SU-DHL-6 (cell line): ENCODE results near the gene RASA1.

Source experiments
- H2AFZ ChIP-seq: fragments of 200-600 bp; sonication (generic); 2 replicates; pipeline ENCODE4 v1.6.1; 2014; ENCODE audit warnings: low read depth, mild to moderate bottlenecking, moderate library complexity, mixed read lengths, antibody characterized with exemption, low read length; ENCODE audit not compliant: severe bottlenecking
- H3F3A ChIP-seq: fragments of 200-600 bp; shearing (Covaris generic); 2 replicates; pipeline ENCODE4 v1.6.0; 2016; ENCODE audit warnings: antibody characterized with exemption, mild to moderate bottlenecking; ENCODE audit not compliant: insufficient read depth
- H3K27ac ChIP-seq: fragments of 200-600 bp; sonication (generic); 2 replicates; pipeline ENCODE4 v1.5.1; 2016; ENCODE audit warnings: low read depth, mild to moderate bottlenecking, low read length, moderate library complexity, mixed read lengths
- H3K27me3 ChIP-seq: fragments of 200-600 bp; sonication (generic), shearing (Covaris generic); 2 replicates; pipeline ENCODE4 v1.6.0; 2014; ENCODE audit warnings: mild to moderate bottlenecking, low read length
- H3K36me3 ChIP-seq: fragments of 200-600 bp; sonication (generic); 2 replicates; pipeline ENCODE4 v1.6.1; 2014; ENCODE audit warnings: mild to moderate bottlenecking, low read length, mixed read lengths
- H3K4me2 ChIP-seq: fragments of 300-600, 200-600 bp; shearing (Covaris generic), sonication (generic); 2 replicates; pipeline ENCODE4 v1.6.0; 2014; ENCODE audit warnings: low read length, low read depth, mild to moderate bottlenecking; ENCODE audit not compliant: poor library complexity, severe bottlenecking
- H3K4me3 ChIP-seq: fragments of 200-600 bp; sonication (generic); 2 replicates; pipeline ENCODE4 v1.5.1; 2014; ENCODE audit warnings: antibody characterized with exemption, low read length, mild to moderate bottlenecking, mixed read lengths; ENCODE audit not compliant: insufficient read depth, poor library complexity, severe bottlenecking
- H3K79me2 ChIP-seq: fragments of 200-600 bp; sonication (generic); 2 replicates; pipeline ENCODE4 v1.6.1; 2014; ENCODE audit warnings: mild to moderate bottlenecking, low read length, moderate library complexity; ENCODE audit not compliant: insufficient read depth
- H3K9ac ChIP-seq: fragments of 200-600 bp; sonication (generic); 2 replicates; pipeline ENCODE4 v1.7.0; 2014; ENCODE audit warnings: mild to moderate bottlenecking, low read length
- H3K9me2 ChIP-seq: fragments of 200-600 bp; sonication (generic); replicated peaks from 2 replicates; pipeline ENCODE4 v1.6.1; 2014; ENCODE audit warnings: low read length; ENCODE audit not compliant: insufficient read depth
- H3K9me3 ChIP-seq: fragments of 200-600 bp; sonication (generic); 2 replicates; pipeline ENCODE4 v1.6.1; 2014; ENCODE audit warnings: low read length, mixed read lengths; ENCODE audit not compliant: insufficient read depth
- H4K20me1 ChIP-seq: fragments of 200-600 bp; sonication (generic); 2 replicates; pipeline ENCODE4 v1.6.1; 2014; ENCODE audit warnings: low read depth, mild to moderate bottlenecking, antibody characterized with exemption, low read length, moderate library complexity, mixed read lengths
- EZH2phosphoT487 ChIP-seq: fragments of 200-600 bp; sonication (generic), shearing (Covaris generic); conservative IDR thresholded peaks from 2 replicates; pipeline ENCODE4 v1.6.1; 2018; ENCODE audit warnings: mild to moderate bottlenecking, antibody characterized with exemption, low read length, moderate library complexity, mixed read lengths
- TF ChIP-seq, protein P1 (sequence below): fragments of 200-600 bp; sonication (generic); IDR thresholded peaks from one replicate; pipeline ENCODE4 v1.5.1; 2017; ENCODE audit warnings: antibody characterized with exemption, mild to moderate bottlenecking, low read length, moderate library complexity; ENCODE audit not compliant: insufficient read depth, poor library complexity, severe bottlenecking

The RASA1 gene

DNA sequence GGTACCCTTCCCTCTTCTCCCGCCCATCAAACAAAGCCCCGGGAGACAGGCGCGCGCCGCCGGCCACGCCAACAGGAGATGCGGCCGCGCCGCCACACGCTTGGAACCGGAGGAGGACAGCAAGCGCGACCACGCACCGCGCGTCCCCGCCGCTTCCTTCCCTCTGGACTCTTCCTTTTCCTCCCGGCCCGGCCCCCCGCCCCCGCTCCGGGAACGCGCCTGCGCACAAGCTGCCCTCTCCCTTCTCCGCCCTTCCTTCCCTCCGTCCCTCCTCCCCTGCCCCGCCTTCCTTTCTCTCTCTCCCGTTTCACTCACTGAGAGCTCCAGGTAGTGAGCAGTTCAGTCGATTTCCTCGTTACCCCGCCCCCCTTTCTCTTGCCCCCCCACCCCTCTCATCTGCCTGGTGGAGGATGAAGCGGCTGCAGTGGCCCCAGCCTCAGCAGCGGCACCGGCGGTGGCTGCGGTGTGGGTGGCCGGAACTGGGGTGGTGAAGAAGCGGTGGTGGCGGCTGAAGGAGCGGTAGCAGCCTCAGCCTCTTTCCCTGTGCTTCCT lies at the start of gene RASA1:
Gene RASA1 (plus strand): TSS at position 310 of the 552 bp plus-strand sequence. CDS start 569 bp downstream, outside the sequence.
- H3K36me3 ChIP-seq = no peaks in the 10 kb centered on the region
- H2AFZ ChIP-seq = peak within 1 kb of the TSS; percentile 98
- H3K27me3 ChIP-seq = no peaks in the 10 kb centered on the region
- no peaks in the 10 kb centered on the region for H3F3A ChIP-seq
- peaks cover 38% of the 10 kb centered on the region for H3K79me2 ChIP-seq
- H3K27ac ChIP-seq = peak within 1 kb of the TSS; percentile 74
- no peaks in the 10 kb centered on the region for H3K9me2 ChIP-seq
- H3K9ac ChIP-seq = peak within 1 kb of the TSS; percentile 84
- H4K20me1 ChIP-seq = no peaks in the 10 kb centered on the region; the same call in 1 of the 2 replicates
- peak within 1 kb of the TSS; percentile 94 for H3K4me2 ChIP-seq
- TF ChIP-seq, protein P1, sequence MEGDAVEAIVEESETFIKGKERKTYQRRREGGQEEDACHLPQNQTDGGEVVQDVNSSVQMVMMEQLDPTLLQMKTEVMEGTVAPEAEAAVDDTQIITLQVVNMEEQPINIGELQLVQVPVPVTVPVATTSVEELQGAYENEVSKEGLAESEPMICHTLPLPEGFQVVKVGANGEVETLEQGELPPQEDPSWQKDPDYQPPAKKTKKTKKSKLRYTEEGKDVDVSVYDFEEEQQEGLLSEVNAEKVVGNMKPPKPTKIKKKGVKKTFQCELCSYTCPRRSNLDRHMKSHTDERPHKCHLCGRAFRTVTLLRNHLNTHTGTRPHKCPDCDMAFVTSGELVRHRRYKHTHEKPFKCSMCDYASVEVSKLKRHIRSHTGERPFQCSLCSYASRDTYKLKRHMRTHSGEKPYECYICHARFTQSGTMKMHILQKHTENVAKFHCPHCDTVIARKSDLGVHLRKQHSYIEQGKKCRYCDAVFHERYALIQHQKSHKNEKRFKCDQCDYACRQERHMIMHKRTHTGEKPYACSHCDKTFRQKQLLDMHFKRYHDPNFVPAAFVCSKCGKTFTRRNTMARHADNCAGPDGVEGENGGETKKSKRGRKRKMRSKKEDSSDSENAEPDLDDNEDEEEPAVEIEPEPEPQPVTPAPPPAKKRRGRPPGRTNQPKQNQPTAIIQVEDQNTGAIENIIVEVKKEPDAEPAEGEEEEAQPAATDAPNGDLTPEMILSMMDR = no peak
- no peak for TF ChIP-seq EZH2phosphoT487
- H3K4me3 ChIP-seq = peak within 1 kb of the TSS; percentile 81
- no peaks in the 10 kb centered on the region for H3K9me3 ChIP-seq

DNA sequence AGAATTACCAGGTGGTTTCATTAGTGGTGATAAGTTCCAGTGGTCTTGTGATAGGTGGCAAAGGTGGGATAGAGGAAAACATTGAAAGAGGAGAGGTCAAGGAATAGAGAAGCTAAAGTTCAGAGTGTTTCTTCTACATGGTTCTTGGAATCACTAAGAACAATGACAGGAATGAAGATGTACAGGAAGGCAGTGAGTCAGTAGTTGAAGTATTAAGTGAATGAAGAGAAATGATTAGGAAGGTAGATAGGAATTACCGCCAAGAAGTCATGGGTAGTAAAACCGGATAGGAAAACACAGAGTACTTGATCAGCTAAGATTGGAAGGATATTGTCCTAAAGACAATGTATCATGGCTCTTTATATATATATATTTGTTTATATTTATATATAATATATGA lies 37.9 kb upstream of the RASA1 start:
- Histone ChIP-seq H3K36me3 (no peaks in the 10 kb centered on the region), H3K27ac (no peak overlapping the region), H4K20me1 (no peaks in the 10 kb centered on the region), H3K9ac (no peak overlapping the region), H3K79me2 (no peaks in the 10 kb centered on the region), H3K4me2 (no peak overlapping the region), H3K9me3 (no peaks in the 10 kb centered on the region), H3K27me3 (no peaks in the 10 kb centered on the region), H3K9me2 (no peaks in the 10 kb centered on the region), H2AFZ (no peak overlapping the region), H3F3A (no peaks in the 10 kb centered on the region), H3K4me3 (no peak overlapping the region)
- TF ChIP-seq, protein P1 = no peak

DNA sequence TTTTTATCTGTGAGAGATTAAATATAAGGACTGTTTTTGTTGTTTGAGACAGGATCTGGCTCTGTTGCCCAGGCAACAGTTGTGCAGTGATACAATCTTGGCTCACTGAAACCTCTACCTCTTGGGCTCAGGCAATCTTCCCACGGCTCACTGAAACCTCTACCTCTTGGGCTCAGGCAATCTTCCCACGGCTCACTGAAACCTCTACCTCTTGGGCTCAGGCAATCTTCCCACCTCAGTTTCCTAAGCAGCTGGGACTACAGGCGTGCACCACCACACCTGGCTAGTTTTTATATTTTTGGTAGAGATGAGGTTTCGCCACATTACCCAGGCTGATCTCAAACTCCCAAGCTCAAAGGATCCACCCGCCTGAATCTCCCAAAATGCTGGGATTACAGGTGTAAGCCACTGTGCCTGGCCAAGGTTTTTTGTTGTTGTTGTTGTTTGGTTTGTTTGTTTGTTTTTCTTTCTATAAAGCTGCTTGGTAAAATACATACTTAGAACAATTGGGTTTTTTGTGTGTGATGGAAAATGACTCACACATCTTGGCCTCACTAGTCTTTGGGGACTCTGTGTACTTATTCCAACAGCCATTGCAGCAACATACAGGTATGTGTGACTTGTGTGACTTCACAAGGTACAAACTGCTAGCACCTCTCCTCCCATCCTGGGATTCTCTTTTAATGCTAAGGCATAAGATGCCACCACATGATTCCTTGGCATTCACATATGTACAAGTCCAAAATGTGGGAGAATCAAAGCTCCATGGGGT lies 36.5 kb upstream of the RASA1 start:
- no peaks in the 10 kb centered on the region for H3K79me2 ChIP-seq
- no peaks in the 10 kb centered on the region for H3K9me3 ChIP-seq
- no peak for TF ChIP-seq EZH2phosphoT487
- TF ChIP-seq, protein P1 = no peak
- H3K36me3 ChIP-seq = no peaks in the 10 kb centered on the region
- no peaks in the 10 kb centered on the region for H3K9me2 ChIP-seq
- no peak overlapping the region for H3K9ac ChIP-seq
- H2AFZ ChIP-seq = no peak overlapping the region
- no peak overlapping the region for H3K27ac ChIP-seq
- H3K4me3 ChIP-seq = no peak overlapping the region
- H4K20me1 ChIP-seq = no peaks in the 10 kb centered on the region
- no peak overlapping the region for H3K4me2 ChIP-seq
- H3F3A ChIP-seq = no peaks in the 10 kb centered on the region
- no peaks in the 10 kb centered on the region for H3K27me3 ChIP-seq
